HG02973 (cell line): Measurements from ENCODE around the gene TRAM2.
A peak's percentile ranks its signal among the peaks of the same experiment; 100 is the strongest.

Experiments used
- ATAC-seq: cut with Tn5 transposase; IDR thresholded peaks from one replicate; pipeline ENCODE4 v1.9.1; 2021; ENCODE audit warnings: moderate library complexity; ENCODE audit not compliant: unreplicated experiment

Gene TRAM2

GRCh38 chr6:52534363-52534762 lies 42.5 kb downstream of the TRAM2 start:
- no peak for ATAC-seq

GRCh38 chr6:52533491-52533890 lies 43.4 kb downstream of the TRAM2 start:
- no peak for ATAC-seq

GRCh38 chr6:52532457-52532856 lies 44.4 kb downstream of the TRAM2 start:
- ATAC-seq = no peak

GRCh38 chr6:52531834-52532233 lies 45.0 kb downstream of the TRAM2 start:
- no peak for ATAC-seq

GRCh38 chr6:52531396-52531795 lies 45.5 kb downstream of the TRAM2 start:
- no peak for ATAC-seq

GRCh38 chr6:52530351-52530750 lies 46.5 kb downstream of the TRAM2 start:
- ATAC-seq = no peak

- peak; percentile 68 for ATAC-seq
Measured at GRCh38 chr6:52529311-52529710, 47.5 kb downstream of the TRAM2 start.

- no peak for ATAC-seq
Measured at GRCh38 chr6:52527436-52527835, 49.4 kb downstream of the TRAM2 start.

GRCh38 chr6:52526634-52527033 lies 50.2 kb downstream of the TRAM2 start:
- no peak for ATAC-seq

- ATAC-seq = no peak
Measured at GRCh38 chr6:52524918-52525317, 51.9 kb downstream of the TRAM2 start.

- no peak for ATAC-seq
Measured at GRCh38 chr6:52523378-52524142, 53.3 kb downstream of the TRAM2 start.

GRCh38 chr6:52522655-52523054 lies 54.2 kb downstream of the TRAM2 start:
- no peak for ATAC-seq

GRCh38 chr6:52522151-52522626 lies 54.7 kb downstream of the TRAM2 start:
- no peak for ATAC-seq

GRCh38 chr6:52519618-52520017 lies 57.2 kb downstream of the TRAM2 start:
- no peak for ATAC-seq

- ATAC-seq = no peak
Measured at GRCh38 chr6:52518279-52518945, 58.4 kb downstream of the TRAM2 start.

GRCh38 chr6:52517502-52518278 lies 59.2 kb downstream of the TRAM2 start:
- ATAC-seq = peak; percentile 96

- ATAC-seq = no peak
Measured at GRCh38 chr6:52516943-52517342, 59.9 kb downstream of the TRAM2 start.

GRCh38 chr6:52516269-52516668 lies 60.6 kb downstream of the TRAM2 start:
- ATAC-seq = no peak

GRCh38 chr6:52515219-52515960 lies 61.5 kb downstream of the TRAM2 start:
- no peak for ATAC-seq

GRCh38 chr6:52514514-52514913 lies 62.3 kb downstream of the TRAM2 start:
- ATAC-seq = no peak

- no peak for ATAC-seq
Measured at GRCh38 chr6:52513896-52514295, 63.0 kb downstream of the TRAM2 start.
